ENCODE results near the gene ZNF580. TPM values are rescaled to one million over a fixed set of nuclear protein-coding genes. Genes with fewer than 3 reads are reported as not detected.

Gene ZNF580
- total and polyA plus RNA-seq, 2 of the 8 experiments (the other 6 are each of a cell fraction or from before 2014, with no cell fraction given) = 12.0 to 24.6 TPM

DNA sequence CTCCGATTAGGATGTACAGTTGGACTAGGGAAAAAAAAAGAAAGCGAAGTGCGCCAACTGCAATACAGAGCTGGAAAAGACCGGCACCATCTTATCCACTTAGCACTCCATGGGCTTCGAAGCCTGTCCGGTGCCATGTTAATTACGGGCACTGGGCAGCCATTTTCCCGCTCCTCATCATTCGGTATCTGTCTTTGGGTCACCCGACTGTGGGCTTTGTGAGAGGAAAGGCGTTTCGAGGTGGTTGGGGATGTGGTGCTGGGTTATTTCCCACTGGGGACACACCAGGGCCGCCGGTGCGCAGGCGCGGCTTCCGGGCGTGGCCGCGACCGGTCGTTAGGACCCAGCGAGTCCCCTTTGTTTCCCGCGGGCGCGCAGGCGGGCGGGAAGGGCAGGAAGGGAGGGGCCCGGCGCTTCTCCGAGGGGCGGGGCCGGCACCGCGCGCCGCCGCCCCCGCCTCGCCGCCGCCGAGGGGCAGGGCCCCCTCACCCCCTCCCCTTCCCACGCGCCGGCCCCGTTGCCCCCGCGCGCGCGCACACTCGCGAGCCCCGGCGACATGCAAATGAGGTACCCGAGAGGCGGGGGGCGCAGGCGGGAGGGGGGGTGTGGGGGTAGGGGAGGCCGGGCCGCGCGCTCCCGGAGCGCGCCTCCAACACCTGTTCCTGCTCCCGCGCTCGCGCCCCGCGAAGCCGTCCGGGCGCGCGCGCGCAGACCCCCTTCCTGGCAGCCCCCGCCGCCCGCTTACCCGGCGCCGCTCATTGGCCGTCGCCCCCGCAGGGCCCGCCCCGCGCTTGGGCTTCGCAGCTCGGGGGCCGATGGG lies 40.8 kb upstream of the ZNF580 start, which contains the start of gene ZNF524 (continued):
- TF ChIP-seq HDAC2 (IDR thresholded peaks at IDR 0.05; ENCODE audit: borderline replicate concordance in 1 of 2, low read depth in 2 of 2, low read length in 2 of 2) (peak in 1 of 2 experiments; percentile 74; a peak in 1 of 4 replicates), CHD2 (IDR thresholded peaks at IDR 0.05; ENCODE audit: low read length) (0 out of 2 replicates have a peak, but pooled peaks have one; percentile 37), CREB1 (IDR thresholded peaks at IDR 0.05) (peak; percentile 72; the same call in 1 of the 2 replicates)

All from H1 (cell line).